OCI-LY1 (cell line): ENCODE measurements around the gene TBCEL.

Source experiments
- EZH2 ChIP-seq: fragments of 200-600 bp; sonication (generic), shearing (Covaris generic); IDR thresholded peaks from 2 replicates; pipeline ENCODE4 v1.8.0; 2017; ENCODE audit warnings: borderline replicate concordance, mixed run types, mild to moderate bottlenecking, antibody characterized with exemption, low read length, moderate library complexity, mixed read lengths
- TF ChIP-seq, protein P1 (sequence below): fragments of 200-600 bp; sonication (generic), shearing (Covaris generic); IDR thresholded peaks from 2 replicates; pipeline ENCODE4 v1.5.1; 2017; ENCODE audit warnings: mild to moderate bottlenecking, antibody characterized with exemption, low read length, moderate library complexity, mixed read lengths

- TF ChIP-seq, protein P1, sequence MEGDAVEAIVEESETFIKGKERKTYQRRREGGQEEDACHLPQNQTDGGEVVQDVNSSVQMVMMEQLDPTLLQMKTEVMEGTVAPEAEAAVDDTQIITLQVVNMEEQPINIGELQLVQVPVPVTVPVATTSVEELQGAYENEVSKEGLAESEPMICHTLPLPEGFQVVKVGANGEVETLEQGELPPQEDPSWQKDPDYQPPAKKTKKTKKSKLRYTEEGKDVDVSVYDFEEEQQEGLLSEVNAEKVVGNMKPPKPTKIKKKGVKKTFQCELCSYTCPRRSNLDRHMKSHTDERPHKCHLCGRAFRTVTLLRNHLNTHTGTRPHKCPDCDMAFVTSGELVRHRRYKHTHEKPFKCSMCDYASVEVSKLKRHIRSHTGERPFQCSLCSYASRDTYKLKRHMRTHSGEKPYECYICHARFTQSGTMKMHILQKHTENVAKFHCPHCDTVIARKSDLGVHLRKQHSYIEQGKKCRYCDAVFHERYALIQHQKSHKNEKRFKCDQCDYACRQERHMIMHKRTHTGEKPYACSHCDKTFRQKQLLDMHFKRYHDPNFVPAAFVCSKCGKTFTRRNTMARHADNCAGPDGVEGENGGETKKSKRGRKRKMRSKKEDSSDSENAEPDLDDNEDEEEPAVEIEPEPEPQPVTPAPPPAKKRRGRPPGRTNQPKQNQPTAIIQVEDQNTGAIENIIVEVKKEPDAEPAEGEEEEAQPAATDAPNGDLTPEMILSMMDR = no peak
- TF ChIP-seq EZH2 = no peak
These were observed 48.0 kb downstream of the TBCEL start for GRCh38 chr11:121071846-121072450.
